OCI-LY1 (cell line): Measurements from ENCODE around the gene TRABD2B.

Source experiments
- CTCF ChIP-seq: fragments of 200-600 bp; sonication (generic), shearing (Covaris generic); IDR thresholded peaks from 2 replicates; pipeline ENCODE4 v1.5.1; 2017; ENCODE audit warnings: mild to moderate bottlenecking, antibody characterized with exemption, low read length, moderate library complexity, mixed read lengths
- EZH2 ChIP-seq: fragments of 200-600 bp; sonication (generic), shearing (Covaris generic); IDR thresholded peaks from 2 replicates; pipeline ENCODE4 v1.8.0; 2017; ENCODE audit warnings: borderline replicate concordance, mixed run types, mild to moderate bottlenecking, antibody characterized with exemption, low read length, moderate library complexity, mixed read lengths

- TF ChIP-seq CTCF (no peak), EZH2 (no peak)
Observed at GRCh38 chr1:47976267-47976666, 20.9 kb downstream of the TRABD2B start.
